Endometrial microvascular endothelial cells (primary cell): Measurements from ENCODE around the gene BEND2. TPM values are rescaled to one million over a fixed set of nuclear protein-coding genes. Genes with fewer than 3 reads are reported as not detected.
"Not testable (repeated sequence)": the region's sequence is repeated elsewhere in the genome, so short reads cannot be mapped to it uniquely, and the experiment has no call there.

Experiments used
- in situ Hi-C: cut with HindIII; loops from 2 replicates; pipeline ENCODE4 v1.10.0; 2017; ENCODE audit warnings: low sequenced_read_pairs, low pct_unique_long_range_greater_than_20kb; ENCODE audit errors: inconsistent ontology term
- total RNA-seq: library from RNA; depleted of rRNA; stranded (reverse); fragments of >200 nt; gene quantifications from one replicate; pipeline ENCODE4 v1.2.3, GENCODE V29; 2015; ENCODE audit errors: inconsistent ontology term

BEND2 gene
- total RNA-seq, result not detected

- in situ Hi-C loops, result no loop called here
Observed at GRCh38 chrX:18220786-18221185, at the start of gene BEND2. TSS of gene BEND2 (minus strand) at chrX:18220886. CDS start at chrX:18220750, 136 bp downstream.

- in situ Hi-C loops, result no loop called here
Observed at GRCh38 chrX:18255059-18255458, 34.4 kb upstream of the BEND2 start.

- in situ Hi-C loops, result no loop called here
Observed at GRCh38 chrX:18252644-18253359, 32.1 kb upstream of the BEND2 start.

- in situ Hi-C loops, result not testable (repeated sequence)
Observed at GRCh38 chrX:18229646-18230045, 9.0 kb upstream of the BEND2 start.

GRCh38 chrX:18228069-18228468, 7.4 kb upstream of the BEND2 start:
- in situ Hi-C loops, result no loop called here

GRCh38 chrX:18227458-18227857, 6.8 kb upstream of the BEND2 start:
- in situ Hi-C loops, result no loop called here

GRCh38 chrX:18210470-18210869, 10.2 kb downstream of the BEND2 start:
- in situ Hi-C loops, result no loop called here

- in situ Hi-C loops, result no loop called here
Observed at GRCh38 chrX:18206657-18207056, 14.0 kb downstream of the BEND2 start.

GRCh38 chrX:18203631-18204030, 17.1 kb downstream of the BEND2 start:
- in situ Hi-C loops, result no loop called here

- in situ Hi-C loops, result no loop called here
Observed at GRCh38 chrX:18194688-18195087, 26.0 kb downstream of the BEND2 start.

GRCh38 chrX:18179446-18179845, 41.2 kb downstream of the BEND2 start:
- in situ Hi-C loops, result no loop called here

- in situ Hi-C loops, result no loop called here
Observed at GRCh38 chrX:18174971-18175370, 45.7 kb downstream of the BEND2 start.

- in situ Hi-C loops, result no loop called here
Observed at GRCh38 chrX:18174209-18174608, 46.5 kb downstream of the BEND2 start.

- in situ Hi-C loops, result no loop called here
Observed at GRCh38 chrX:18173494-18174180, 47.0 kb downstream of the BEND2 start.

GRCh38 chrX:18172970-18173369, 47.7 kb downstream of the BEND2 start:
- in situ Hi-C loops, result no loop called here

GRCh38 chrX:18170910-18171309, 49.8 kb downstream of the BEND2 start:
- in situ Hi-C loops, result no loop called here

GRCh38 chrX:18166068-18166467, 54.6 kb downstream of the BEND2 start:
- in situ Hi-C loops, result no loop called here

GRCh38 chrX:18160369-18160768, 60.3 kb downstream of the BEND2 start:
- in situ Hi-C loops, result no loop called here

GRCh38 chrX:18158963-18159362, 61.7 kb downstream of the BEND2 start:
- in situ Hi-C loops, result no loop called here

GRCh38 chrX:18151649-18152048, 69.0 kb downstream of the BEND2 start:
- in situ Hi-C loops, result no loop called here
